WTC11 (cell line): ENCODE measurements around the gene KIF5C. TPM values are rescaled to one million over a fixed set of nuclear protein-coding genes. Genes with fewer than 3 reads are reported as not detected.

Experiments
- ATAC-seq: fragments of 200-7000 bp; cut with Tn5 transposase; 2 replicates; pipeline ENCODE4 v1.10.0; 2021; ENCODE audit warnings: mild to moderate bottlenecking, moderate library complexity
- CTCF ChIA-PET: fragments of 300-600 bp; sonication (Branson Sonifier 250); formaldehyde crosslinking; loops from one replicate; lab custom pipeline; 2021; ENCODE audit warnings: antibody characterized with exemption; lab: Charles Lee
- POLR2A ChIA-PET: fragments of 350-600 bp; sonication (Branson Sonifier 250); formaldehyde crosslinking; loops from one replicate; lab custom pipeline; 2021; ENCODE audit warnings: antibody characterized with exemption; lab: Charles Lee
- DNase-seq: peaks from one replicate; pipeline ENCODE4 v3.0.0; 2021; ENCODE audit warnings: low spot score
- H3K27ac Mint-ChIP-seq: 2 replicates; pipeline ENCODE4 v1.8.0; 2021; ENCODE audit warnings: mixed read lengths
- H3K27me3 Mint-ChIP-seq: 2 replicates; pipeline ENCODE4 v1.8.0; 2021; ENCODE audit warnings: low read depth, mild to moderate bottlenecking, moderate library complexity, mixed read lengths
- H3K36me3 Mint-ChIP-seq: 2 replicates; pipeline ENCODE4 v1.8.0; 2021; ENCODE audit warnings: mixed read lengths
- H3K4me1 Mint-ChIP-seq: 2 replicates; pipeline ENCODE4 v1.8.0; 2022; ENCODE audit warnings: mixed read lengths
- H3K4me3 Mint-ChIP-seq: 2 replicates; pipeline ENCODE4 v1.8.0; 2021; ENCODE audit warnings: mild to moderate bottlenecking, moderate library complexity, mixed read lengths
- H3K9me3 Mint-ChIP-seq: 2 replicates; pipeline ENCODE4 v1.8.0; 2021; ENCODE audit warnings: mixed read lengths
- AFF4 ChIP-seq: sonication (generic); formaldehyde crosslinking; IDR thresholded peaks from 2 replicates; pipeline ENCODE4 v1.8.1; 2023; ENCODE audit warnings: mild to moderate bottlenecking, missing genetic modification reagents, borderline replicate concordance
- ATF1 ChIP-seq: sonication (generic); formaldehyde crosslinking; IDR thresholded peaks from 2 replicates; pipeline ENCODE4 v1.8.1; 2023; ENCODE audit warnings: mild to moderate bottlenecking, moderate library complexity, missing genetic modification reagents
- CBFB ChIP-seq: sonication (generic); formaldehyde crosslinking; IDR thresholded peaks from 2 replicates; pipeline ENCODE4 v1.8.1; 2022; ENCODE audit warnings: mild to moderate bottlenecking, low read depth, missing genetic modification reagents
- E2F4 ChIP-seq: sonication (generic); formaldehyde crosslinking; IDR thresholded peaks from 2 replicates; pipeline ENCODE4 v1.8.1; 2022; ENCODE audit warnings: low read depth, mild to moderate bottlenecking, moderate library complexity, missing genetic modification reagents, borderline replicate concordance
- ERG ChIP-seq: fragments of 250-450 bp; sonication (Bioruptor Pico); IDR thresholded peaks from 2 replicates; pipeline ENCODE4 v1.8.0; 2021; ENCODE audit warnings: mild to moderate bottlenecking
- GTF2I ChIP-seq: fragments of 250-450 bp; sonication (Bioruptor Pico); conservative IDR thresholded peaks from 2 replicates; pipeline ENCODE4 v1.4.0; 2021; ENCODE audit warnings: mild to moderate bottlenecking
- MYBL2 ChIP-seq: sonication (generic); formaldehyde crosslinking; IDR thresholded peaks from 2 replicates; pipeline ENCODE4 v1.8.1; 2023; ENCODE audit warnings: mild to moderate bottlenecking, moderate library complexity, missing genetic modification reagents
- PRDM15 ChIP-seq: sonication (generic); formaldehyde crosslinking; IDR thresholded peaks from 2 replicates; pipeline ENCODE4 v1.8.0; 2022; ENCODE audit warnings: missing genetic modification reagents
- PRRX2 ChIP-seq: fragments of 250-450 bp; sonication (Bioruptor Pico); IDR thresholded peaks from 2 replicates; pipeline ENCODE4 v1.8.0; 2021; ENCODE audit warnings: mild to moderate bottlenecking
- SOX15 ChIP-seq: fragments of 250-450 bp; sonication (Bioruptor Pico); IDR thresholded peaks from 2 replicates; pipeline ENCODE4 v1.9.0; 2021; ENCODE audit warnings: mild to moderate bottlenecking
- SP1 ChIP-seq: sonication (generic); formaldehyde crosslinking; conservative IDR thresholded peaks from 2 replicates; pipeline ENCODE4 v1.8.1; 2022; ENCODE audit warnings: missing genetic modification reagents
- STAT6 ChIP-seq: sonication (generic); formaldehyde crosslinking; conservative IDR thresholded peaks from 2 replicates; pipeline ENCODE4 v1.8.1; 2023; ENCODE audit warnings: mild to moderate bottlenecking, low read depth, missing genetic modification reagents, moderate library complexity
- TEAD1 ChIP-seq: sonication (generic); formaldehyde crosslinking; IDR thresholded peaks from 2 replicates; pipeline ENCODE4 v1.8.0; 2022; ENCODE audit warnings: mild to moderate bottlenecking, missing genetic modification reagents
- TP53 ChIP-seq: sonication (generic); formaldehyde crosslinking; IDR thresholded peaks from 2 replicates; pipeline ENCODE4 v1.8.1; 2023; ENCODE audit warnings: mild to moderate bottlenecking, missing genetic modification reagents
- ZMAT4 ChIP-seq: fragments of 250-450 bp; sonication (Bioruptor Pico); IDR thresholded peaks from 2 replicates; pipeline ENCODE4 v1.9.0; 2021; ENCODE audit warnings: mild to moderate bottlenecking
- ZNF423 ChIP-seq: fragments of 250-450 bp; sonication (Bioruptor Pico); IDR thresholded peaks from 2 replicates; pipeline ENCODE4 v2.1.2; 2022; ENCODE audit warnings: mild to moderate bottlenecking, moderate library complexity
- ZNF671 ChIP-seq: fragments of 250-450 bp; sonication (Bioruptor Pico); IDR thresholded peaks from 2 replicates; pipeline ENCODE4 v1.8.0; 2021; ENCODE audit warnings: mild to moderate bottlenecking
- total RNA-seq: library from RNA; stranded (reverse); gene quantifications from 3 replicates; pipeline ENCODE4 v1.2.3, GENCODE V29; 2021
- TF ChIP-seq, protein P1 (sequence below): sonication (generic); formaldehyde crosslinking; IDR thresholded peaks from 2 replicates; pipeline ENCODE4 v1.8.0; 2022; ENCODE audit warnings: mild to moderate bottlenecking, missing genetic modification reagents
- TF ChIP-seq, protein P2 (sequence below): sonication (generic); formaldehyde crosslinking; IDR thresholded peaks from 2 replicates; pipeline ENCODE4 v1.8.1; 2023; ENCODE audit warnings: mild to moderate bottlenecking, missing genetic modification reagents, moderate library complexity
- TF ChIP-seq, protein P3 (sequence below): sonication (generic); formaldehyde crosslinking; IDR thresholded peaks from 2 replicates; pipeline ENCODE4 v1.8.0; 2023; ENCODE audit warnings: missing genetic modification reagents

KIF5C gene
- total RNA-seq, 1 experiment from 2014 or later = 73.5 TPM

DNA sequence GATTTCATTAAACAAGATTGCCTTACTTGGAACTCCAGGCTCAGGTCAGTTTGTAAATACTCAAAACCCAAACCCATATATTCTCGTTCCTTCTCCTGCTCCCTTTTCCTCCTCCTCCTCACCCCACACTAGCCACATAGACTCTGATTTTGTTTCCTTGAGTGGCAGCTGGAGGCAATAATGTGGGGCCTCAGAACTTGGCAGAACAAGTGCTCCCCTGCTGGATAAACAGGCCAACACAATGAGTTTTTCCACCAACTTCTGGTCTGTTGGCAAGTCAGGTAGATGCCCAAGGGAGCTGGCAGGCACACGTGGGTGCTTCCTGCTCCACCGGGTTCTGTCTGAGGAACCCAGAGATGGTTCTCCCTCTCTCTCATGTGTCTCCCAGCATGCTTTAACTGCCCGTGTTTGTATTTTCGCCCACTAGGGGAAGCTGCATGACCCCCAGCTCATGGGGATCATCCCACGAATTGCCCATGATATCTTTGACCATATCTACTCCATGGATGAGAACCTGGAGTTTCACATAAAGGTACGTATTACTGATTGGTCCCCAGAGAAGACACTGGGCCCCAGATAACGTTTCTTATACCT is 61.9 kb downstream of the KIF5C start:
- Mint-ChIP-seq H3K9me3 (no peaks in the 10 kb centered on the region), H3K4me1 (0 out of 2 replicates have a peak, but pooled peaks cover 2% of the 10 kb centered on the region), H3K36me3 (no peaks in the 10 kb centered on the region; the same call in 1 of the 2 replicates), H3K4me3 (no peak overlapping the region), H3K27me3 (no peaks in the 10 kb centered on the region), H3K27ac (no peak overlapping the region)
- ATAC-seq (peak; percentile 46), DNase-seq (no peak)
- TF ChIP-seq TEAD1 (CRISPR knock-in tag) (no peak), TP53 (CRISPR knock-in tag) (no peak), ZMAT4 (CRISPR knock-in tag) (no peak), STAT6 (CRISPR knock-in tag) (no peak), ERG (no peak), AFF4 (CRISPR knock-in tag) (no peak), PRRX2 (no peak), SP1 (CRISPR knock-in tag) (no peak), ATF1 (CRISPR knock-in tag) (no peak), GTF2I (CRISPR knock-in tag) (no peak)
- TF ChIP-seq, protein P1, sequence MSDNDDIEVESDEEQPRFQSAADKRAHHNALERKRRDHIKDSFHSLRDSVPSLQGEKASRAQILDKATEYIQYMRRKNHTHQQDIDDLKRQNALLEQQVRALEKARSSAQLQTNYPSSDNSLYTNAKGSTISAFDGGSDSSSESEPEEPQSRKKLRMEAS (CRISPR knock-in tag) = no peak
- TF ChIP-seq, protein P2, sequence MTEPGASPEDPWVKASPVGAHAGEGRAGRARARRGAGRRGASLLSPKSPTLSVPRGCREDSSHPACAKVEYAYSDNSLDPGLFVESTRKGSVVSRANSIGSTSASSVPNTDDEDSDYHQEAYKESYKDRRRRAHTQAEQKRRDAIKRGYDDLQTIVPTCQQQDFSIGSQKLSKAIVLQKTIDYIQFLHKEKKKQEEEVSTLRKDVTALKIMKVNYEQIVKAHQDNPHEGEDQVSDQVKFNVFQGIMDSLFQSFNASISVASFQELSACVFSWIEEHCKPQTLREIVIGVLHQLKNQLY (CRISPR knock-in tag) = no peak
- CTCF ChIA-PET = interaction anchor here (0.8 to 2.8 kb wide), 8 partner anchors 10 to 298 kb away, joined by 3 to 12 read pairs (median 3); no protein-coding TSS in a partner anchor
- POLR2A ChIA-PET = interaction anchor here (0.6 kb wide), 1 partner anchor 51 kb away, joined by 3 read pairs; no protein-coding TSS in a partner anchor

DNA sequence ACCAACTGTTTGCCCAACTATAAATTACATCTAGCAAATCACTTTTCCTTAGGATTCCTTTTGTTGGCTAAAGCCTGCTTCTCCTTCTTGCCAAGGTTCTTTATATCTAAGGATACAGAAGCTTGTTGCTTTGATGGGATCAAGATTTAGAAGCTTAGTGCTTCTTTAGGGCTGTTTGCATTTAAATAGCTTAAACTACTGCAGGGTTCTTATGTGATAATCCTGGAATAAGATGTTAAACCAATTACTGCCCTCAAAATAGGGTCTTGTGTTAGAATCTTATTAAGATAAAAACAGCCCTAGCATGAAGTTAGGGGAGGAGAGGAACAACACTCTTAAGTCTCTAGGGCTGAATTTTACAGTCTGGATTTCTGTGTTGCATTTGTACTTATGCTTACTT is 64.2 kb downstream of the KIF5C start:
- CTCF ChIA-PET = interaction anchor here (1.0 kb wide), 1 partner anchor 123 kb away, joined by 3 read pairs; no protein-coding TSS in a partner anchor
- no peak overlapping the region for H3K4me3 Mint-ChIP-seq
- H3K27me3 Mint-ChIP-seq = no peaks in the 10 kb centered on the region
- peaks cover 15% of the 10 kb centered on the region for H3K36me3 Mint-ChIP-seq
- no peaks in the 10 kb centered on the region for H3K9me3 Mint-ChIP-seq
- ATAC-seq (no peak), DNase-seq (no peak)
- POLR2A ChIA-PET = no interaction called here
- H3K27ac Mint-ChIP-seq = no peak overlapping the region
- H3K4me1 Mint-ChIP-seq = 0 out of 2 replicates have a peak, but pooled peaks cover 2% of the 10 kb centered on the region
- TF ChIP-seq CBFB (CRISPR knock-in tag) = no peak
- TF ChIP-seq ZNF423 (CRISPR knock-in tag) = no peak
- TF ChIP-seq SOX15 (CRISPR knock-in tag) = no peak
- TF ChIP-seq PRDM15 (CRISPR knock-in tag) = no peak
- no peak for TF ChIP-seq MYBL2
- TF ChIP-seq E2F4 (CRISPR knock-in tag) = no peak
- no peak for TF ChIP-seq ZNF671 (CRISPR knock-in tag)
- TF ChIP-seq, protein P3, sequence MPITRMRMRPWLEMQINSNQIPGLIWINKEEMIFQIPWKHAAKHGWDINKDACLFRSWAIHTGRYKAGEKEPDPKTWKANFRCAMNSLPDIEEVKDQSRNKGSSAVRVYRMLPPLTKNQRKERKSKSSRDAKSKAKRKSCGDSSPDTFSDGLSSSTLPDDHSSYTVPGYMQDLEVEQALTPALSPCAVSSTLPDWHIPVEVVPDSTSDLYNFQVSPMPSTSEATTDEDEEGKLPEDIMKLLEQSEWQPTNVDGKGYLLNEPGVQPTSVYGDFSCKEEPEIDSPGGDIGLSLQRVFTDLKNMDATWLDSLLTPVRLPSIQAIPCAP (CRISPR knock-in tag) = no peak
